Activated CD4-positive, alpha-beta T cell treated with anti-CD3 and anti-CD28 coated beads, Interleukin-2, amount 50 U/mL, for 4 hours (primary cell): ENCODE data around the gene NDEL1.

ENCODE experiments used
- DNase-seq, 2 experiments: peaks; one replicate each; pipeline ENCODE4 v3.0.0-alpha.2; 2020

Gene NDEL1

GRCh38 chr17:8417806-8418205, 17.9 kb upstream of the NDEL1 start:
- DNase-seq: no peak

GRCh38 chr17:8418471-8418870, 17.2 kb upstream of the NDEL1 start:
- DNase-seq: no peak

DNA sequence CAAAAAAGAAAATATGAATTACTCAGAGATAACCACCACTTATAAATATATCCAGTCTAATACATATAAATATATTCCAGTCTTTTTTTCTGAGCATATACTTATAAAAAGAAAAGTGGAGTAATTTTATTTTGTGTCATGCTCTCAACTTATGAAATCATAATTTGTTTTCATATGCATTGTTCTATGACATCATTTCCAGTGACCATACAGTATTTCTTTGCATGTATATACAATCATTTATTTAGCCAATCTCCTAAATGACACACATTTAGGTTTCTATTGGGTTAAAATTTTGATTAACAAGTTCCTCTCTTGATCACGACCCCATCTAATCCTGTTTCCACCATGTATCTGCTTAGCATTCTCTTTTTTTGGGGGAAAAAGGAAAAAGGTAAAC, 16.4 kb upstream of the NDEL1 start:
- DNase-seq: no peak

DNA sequence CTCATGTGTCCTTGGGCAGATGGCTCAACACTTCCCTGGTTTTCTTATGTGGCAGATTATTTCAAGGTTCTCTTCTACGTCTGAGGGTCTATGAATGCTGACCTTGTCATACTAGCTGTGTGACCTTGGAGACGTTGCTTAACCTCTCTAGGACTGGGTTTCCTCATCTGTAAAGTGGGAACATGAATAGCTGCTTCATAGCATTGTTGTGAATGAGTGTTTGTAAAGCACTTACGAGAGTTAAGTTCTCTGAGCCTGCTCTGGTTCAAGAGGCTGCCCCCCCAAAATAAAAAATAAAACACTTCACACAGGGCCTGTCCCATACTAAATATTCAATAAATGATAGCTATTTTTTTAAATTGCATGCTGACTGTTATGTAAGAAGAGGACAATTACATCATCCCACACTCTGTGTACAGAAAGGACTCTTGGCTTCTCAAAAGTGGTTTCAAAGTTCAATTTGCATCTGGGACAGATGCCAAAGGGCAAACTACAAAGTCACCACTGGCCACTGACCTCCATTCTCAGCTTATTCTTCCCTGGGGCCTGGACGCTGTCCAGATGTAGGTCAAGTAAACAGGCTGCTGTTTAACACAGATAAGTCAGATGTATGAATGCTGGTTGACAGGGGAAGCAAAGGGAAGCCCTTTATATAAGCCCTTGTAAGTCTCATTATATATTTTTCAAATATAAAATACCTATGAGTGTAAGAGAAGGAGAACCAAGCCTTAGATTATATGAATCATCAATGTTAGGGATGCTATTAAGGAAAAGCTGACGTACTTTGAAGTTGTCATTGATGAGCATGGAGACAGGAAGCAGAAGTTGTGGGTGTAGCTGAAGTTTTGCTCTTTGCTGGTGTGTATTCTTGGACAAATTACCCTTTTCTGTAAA, 15.4 kb upstream of the NDEL1 start:
- no peak for DNase-seq

DNA sequence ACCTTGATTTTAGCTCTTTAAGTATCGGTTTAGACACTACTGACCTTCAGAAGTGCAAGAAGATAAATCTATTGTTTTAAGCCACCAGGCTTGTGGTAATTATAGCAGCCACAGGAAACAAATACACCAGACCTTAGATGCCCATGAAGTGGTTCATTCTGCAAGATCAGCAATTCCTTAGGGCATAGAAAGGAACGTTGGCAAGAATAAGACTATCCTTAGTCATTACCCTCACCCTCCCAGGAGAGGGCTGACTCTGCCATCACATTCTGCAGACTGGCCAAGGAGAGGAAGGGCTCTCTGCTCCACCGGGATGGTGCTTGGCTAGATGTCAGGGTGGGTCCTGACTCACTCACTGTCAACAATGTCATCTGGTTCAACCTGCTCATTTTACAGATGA, 14.1 kb upstream of the NDEL1 start:
- no peak for DNase-seq

DNA sequence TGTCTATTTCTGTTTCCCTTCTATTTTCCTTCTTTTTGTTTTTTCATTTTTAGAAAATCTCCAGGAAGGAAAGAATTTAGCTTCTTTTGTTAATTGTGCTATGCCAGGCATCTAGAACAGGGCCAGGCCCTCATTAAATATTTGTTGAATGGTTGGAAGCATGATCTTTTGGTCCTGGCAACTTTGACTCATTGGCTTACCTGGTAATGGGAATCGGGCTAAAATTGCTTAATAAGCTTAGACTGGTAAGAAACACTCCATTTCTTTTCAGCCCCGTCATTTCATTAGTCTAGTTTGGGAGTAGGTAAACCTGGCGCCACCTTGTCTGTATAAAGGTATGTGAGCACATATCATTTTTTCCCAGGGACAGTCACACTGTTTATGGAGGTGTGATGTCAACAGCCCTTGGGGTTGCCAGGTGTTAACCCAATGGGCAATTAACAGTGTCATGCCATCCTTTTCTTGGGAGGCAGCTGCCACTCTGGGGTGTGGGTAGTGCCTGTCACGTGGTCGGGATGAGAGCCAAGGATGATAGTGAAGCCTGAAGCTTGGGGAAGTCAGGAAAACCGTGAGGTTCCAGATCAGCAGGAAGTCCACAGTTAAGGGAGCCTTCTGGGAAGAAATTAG, 9.5 kb upstream of the NDEL1 start:
- DNase-seq: no peak

DNA sequence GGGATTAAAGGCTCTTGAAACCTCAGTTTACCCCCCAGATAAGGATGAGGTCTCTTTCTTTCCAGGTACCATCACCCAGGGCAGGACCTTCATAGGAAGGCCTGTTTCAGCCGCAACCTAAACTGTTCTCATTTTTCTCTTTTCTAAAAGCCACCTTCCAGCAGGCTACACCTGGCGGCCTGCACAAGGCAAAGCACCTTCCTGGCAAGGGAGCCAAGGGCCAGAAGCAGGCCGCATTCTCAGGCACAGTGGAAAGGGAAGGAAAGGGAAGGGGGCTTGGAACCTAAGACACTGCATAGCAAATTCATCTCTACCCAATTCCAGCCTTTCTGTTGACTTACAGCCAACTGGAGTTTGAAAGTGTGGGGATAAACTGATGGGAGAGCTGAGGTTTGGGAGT, 8.9 kb upstream of the NDEL1 start:
- no peak for DNase-seq

DNA sequence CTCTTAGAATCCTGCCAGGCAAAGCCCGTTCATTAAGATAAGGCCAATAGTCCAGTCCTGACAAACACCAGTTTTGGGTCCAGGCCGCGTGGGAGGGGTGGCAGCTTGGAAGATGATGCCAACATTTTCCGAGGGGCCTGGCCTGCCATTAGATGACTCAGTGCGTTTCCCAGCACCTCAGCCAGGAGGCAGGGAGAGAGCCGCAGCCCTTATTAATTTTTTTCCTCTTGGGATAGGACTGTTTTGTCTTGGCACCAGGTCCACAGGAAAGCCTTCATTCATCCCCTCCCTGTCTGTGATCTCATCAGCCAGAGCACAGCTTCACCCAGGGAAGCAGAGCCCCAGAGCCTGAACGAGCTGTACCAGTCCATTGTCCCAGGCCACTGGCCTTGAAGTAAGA, 4.7 kb upstream of the NDEL1 start:
- DNase-seq: no peak

GRCh38 chr17:8436169-8436843, 622 bp downstream of the NDEL1 start:
- DNase-seq: peak; percentile 35 to 42

- DNase-seq: no peak
Observed at GRCh38 chr17:8436844-8437171, 1.1 kb downstream of the NDEL1 start.

GRCh38 chr17:8438441-8438840, 2.8 kb downstream of the NDEL1 start:
- DNase-seq: no peak

GRCh38 chr17:8439681-8440080, 4.0 kb downstream of the NDEL1 start:
- DNase-seq: no peak

DNA sequence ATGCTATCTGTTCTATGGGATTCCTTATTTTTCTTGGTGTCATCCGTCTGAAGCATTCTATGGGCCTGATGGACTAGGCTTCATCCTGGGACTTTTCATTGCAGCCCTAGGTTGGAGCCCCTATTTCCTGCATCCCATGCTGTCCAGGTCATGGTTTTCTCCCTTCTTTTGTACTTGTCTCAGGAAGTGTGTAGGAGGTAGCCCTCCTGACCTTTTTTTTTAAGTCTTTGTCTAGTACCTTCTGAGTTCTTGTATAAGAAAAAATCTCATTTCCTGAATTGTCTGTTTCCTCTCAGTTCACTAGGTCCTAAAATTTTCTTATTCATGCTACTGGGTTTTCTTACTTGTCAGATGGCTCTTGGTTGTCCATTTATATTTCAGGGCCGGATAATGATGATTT, 6.0 kb downstream of the NDEL1 start:
- no peak for DNase-seq

- no peak for DNase-seq
Observed at GRCh38 chr17:8442310-8442709, 6.6 kb downstream of the NDEL1 start.

DNA sequence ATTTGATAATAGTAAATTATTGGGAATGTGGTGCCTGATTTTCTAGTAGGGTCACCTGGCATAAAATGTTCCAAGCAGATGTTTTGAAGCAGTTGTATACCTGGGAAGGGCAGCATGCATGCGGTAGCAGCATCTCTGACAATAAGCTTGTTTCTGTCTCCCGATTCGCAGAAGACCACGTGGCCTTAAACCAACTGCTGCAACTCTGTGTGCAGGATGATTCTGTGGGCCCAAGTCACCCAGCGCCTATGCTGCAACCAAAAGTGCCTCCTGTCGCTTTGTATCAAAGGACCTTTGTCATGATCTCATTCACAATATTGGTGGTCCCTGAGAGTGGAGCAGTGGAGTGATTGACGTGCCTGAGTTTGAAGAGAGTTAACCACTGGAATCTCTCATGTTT, 8.1 kb downstream of the NDEL1 start:
- DNase-seq: no peak

- no peak for DNase-seq
Observed at GRCh38 chr17:8444494-8444893, 8.8 kb downstream of the NDEL1 start.

DNA sequence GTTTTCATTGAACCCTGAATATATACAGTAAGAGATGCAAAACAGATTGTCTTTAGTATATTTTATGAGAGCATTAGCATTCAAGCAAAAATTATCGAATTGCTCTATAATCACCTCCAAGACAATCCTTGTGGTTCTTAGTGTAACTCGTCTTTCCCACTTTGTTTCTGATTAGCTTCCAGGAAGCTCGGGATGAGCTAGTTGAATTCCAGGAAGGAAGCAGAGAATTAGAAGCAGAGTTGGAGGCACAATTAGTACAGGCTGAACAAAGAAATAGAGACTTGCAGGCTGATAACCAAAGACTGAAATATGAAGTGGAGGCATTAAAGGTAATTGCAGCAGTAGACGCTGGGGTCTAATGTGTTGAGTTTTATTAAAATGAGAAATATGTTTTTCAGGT, 9.9 kb downstream of the NDEL1 start:
- DNase-seq: no peak

DNA sequence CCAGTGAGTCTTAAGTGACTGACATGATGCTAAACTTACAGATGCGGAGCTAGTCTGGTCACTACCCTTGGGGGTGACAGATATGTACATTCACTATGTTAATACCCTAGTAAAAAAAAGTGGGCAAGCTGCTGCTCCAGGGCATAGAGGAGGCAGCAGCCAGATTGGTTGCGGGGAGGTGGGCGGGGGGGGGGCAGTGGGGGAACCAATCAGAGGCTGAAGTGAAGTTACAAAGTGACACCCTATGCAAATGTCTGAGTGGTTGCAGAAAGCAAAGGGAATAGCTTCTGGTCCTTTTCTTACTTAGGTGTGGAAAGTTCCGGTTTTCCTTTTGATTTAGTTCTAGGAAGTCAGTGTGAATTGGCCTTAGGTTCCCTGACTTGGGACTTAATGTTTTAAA, 12.1 kb downstream of the NDEL1 start:
- no peak for DNase-seq

DNA sequence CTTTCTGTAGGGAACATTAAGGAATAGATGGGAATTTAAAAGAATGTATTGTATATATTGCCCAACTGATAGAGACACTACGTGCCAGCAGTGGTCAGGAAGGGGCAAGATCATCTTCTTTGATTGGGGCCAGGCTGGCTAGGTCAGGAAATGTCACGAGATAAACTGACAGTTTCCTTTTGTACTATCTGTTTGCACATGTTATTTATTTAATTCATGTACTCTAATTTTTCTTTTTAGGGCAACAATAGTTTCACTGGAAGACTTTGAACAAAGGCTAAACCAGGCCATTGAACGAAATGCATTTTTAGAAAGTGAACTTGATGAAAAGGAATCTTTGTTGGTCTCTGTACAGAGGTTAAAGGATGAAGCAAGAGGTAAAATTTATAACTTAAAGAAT, 12.6 kb downstream of the NDEL1 start:
- no peak for DNase-seq

- DNase-seq: no peak
Observed at GRCh38 chr17:8451933-8452614, 16.4 kb downstream of the NDEL1 start.

DNA sequence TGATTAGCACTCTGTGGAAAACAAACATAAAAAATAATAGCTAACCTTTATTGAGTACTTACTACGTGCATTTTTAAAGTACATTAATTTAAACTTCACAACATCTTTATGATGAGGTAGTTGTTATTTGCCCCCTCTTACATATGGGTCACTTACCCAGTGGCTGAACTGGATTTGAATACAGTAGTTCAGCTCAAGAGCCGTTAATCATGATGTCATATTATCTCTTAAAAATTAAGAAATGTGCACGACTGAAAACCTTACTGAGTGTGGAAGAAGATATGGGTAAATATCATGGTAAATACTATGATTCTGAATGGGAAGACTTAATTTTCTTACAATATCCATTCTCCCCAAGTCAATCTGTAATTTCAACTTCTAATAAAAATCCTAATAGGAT, 17.6 kb downstream of the NDEL1 start:
- DNase-seq: no peak

DNA sequence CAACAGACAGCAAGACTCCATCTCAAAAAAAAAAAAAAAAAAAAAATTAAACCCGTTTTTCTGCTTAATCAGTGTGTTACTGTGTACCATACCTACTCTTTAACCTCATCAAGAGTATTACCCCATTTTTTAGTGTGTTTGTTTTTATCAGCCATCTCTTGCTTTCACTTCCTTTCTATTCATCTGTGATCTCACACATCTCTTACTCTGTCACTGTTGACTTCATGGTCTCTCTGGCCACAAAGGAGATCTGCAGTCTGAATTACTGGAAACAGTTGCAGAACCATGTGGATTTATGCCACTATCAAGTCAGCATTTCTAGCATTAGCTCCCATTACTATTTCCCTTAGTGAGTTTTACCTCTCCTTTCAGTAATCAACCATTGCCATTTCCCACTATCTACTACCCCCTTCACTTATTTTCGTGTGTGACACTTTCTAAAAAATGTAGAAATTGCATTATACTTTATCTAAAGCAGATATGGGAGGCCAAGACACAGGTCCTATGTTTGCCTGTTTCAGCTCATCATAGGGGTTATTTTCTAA, 20.1 kb downstream of the NDEL1 start:
- DNase-seq: no peak

GRCh38 chr17:8458128-8458527, 22.4 kb downstream of the NDEL1 start:
- no peak for DNase-seq
